NCI-H1694 (cell line): ENCODE measurements around the gene FAM53B.

ENCODE experiments used
- DNase-seq: peaks from one replicate; lab custom pipeline; 2025; lab: John Stamatoyannopoulos, UW

Gene FAM53B

DNA sequence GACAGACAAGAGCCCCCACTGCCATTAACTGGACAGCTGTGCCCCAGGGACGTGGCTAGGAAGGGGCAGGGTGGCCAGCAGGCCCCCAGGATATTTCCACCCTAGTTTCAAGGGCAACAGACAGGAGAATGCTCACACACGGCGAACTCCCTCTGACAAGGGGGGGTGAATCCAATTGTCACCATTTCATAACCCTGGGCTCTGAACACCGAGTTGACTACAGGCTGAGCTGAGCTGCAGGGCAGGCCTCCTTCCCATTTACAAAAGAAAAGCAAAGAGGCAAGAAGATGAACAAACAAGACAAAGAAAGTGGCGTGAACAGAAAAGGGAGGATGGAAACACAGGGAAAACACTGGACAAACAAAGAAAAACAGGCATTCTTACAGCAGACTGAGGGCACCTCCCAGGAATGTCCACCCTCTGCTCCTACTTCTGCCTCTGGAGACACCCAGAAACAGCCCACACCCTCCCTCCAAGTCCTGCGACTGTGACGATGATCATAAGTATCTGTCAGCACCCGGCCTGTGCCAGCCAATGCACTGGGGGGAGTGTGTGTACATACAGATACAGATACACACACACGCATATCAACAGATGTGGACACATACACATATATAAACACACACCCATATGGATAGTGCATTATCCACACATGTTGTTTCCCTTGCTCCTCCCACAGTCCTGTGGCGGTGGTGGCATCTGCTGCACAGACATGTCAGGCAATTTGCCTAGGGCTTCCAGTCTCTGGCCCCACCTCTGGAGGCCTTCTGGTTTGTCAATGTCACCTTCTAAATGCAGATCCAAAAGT lies 66.2 kb downstream of the FAM53B start:
- DNase-seq: peak; percentile 45

GRCh38 chr10:124677293-124677699 lies 66.9 kb downstream of the FAM53B start:
- no peak for DNase-seq

GRCh38 chr10:124676416-124677062 lies 67.6 kb downstream of the FAM53B start:
- no peak for DNase-seq

- DNase-seq: no peak
Observed at GRCh38 chr10:124675824-124676223, 68.4 kb downstream of the FAM53B start.

DNA sequence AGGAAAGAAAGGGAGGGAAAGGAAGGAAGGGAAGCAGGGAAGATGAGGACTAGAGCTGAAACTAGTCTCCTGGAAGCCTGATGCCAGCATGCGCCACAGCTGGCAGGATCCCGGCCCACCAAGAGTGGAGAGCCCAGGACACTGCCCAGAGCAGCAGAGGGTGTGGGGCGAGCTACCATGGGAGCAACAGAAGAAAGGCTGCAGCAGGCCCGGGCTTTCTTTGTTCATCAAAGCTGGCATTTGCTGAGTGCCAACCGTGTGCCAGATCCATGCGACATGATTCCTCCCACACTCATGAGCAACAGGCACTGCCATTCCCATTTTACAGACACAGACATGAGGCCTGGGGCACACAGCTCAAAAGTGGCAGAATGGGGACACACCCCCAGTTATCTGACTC lies 68.9 kb downstream of the FAM53B start:
- DNase-seq: no peak

DNA sequence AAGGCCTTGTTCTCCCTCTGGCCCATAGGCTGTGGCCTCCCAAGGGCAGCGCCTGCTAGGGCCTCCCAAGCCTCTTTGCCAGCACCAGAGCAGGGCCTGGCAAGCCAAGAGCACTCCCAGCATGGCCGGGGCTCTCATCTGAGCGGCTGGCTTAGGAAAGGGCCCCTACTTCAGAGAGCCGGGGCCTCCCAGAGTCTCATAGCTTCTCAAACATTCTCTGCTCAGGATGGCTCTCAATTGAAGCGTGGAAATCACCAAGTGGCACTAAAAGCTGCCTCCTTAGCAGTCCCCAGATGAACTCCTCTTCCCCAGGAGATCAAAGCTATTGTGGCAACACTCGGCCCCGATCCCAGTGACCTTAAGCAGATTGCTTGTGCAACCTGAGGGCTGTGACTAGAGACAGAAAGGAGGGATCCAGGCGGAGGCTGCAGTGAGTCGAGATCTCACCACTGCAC lies 69.4 kb downstream of the FAM53B start:
- DNase-seq: no peak

- DNase-seq: no peak
Observed at GRCh38 chr10:124672181-124672638, 72.0 kb downstream of the FAM53B start.

- DNase-seq: no peak
Observed at GRCh38 chr10:124671486-124672075, 72.6 kb downstream of the FAM53B start.

DNA sequence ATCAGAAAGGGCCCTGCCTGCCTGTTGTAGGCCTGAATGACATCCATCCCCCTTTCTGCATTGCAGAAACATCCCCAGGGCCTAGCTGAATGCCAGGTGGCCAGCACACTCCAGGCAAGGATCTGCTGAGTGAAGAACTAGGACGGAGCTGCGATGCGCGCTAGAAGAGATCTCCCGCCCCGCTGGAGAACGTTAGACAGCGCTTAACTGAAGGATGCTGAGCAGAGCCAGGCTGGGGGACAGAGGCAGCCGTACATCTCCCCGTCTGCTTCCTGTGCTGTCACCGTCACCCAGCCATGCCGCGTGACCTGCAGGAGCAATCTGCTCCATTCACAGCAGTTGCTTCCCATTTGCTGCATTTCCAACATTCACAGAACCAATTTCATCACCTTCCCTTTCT lies 73.3 kb downstream of the FAM53B start:
- no peak for DNase-seq

- no peak for DNase-seq
Observed at GRCh38 chr10:124669824-124670654, 74.1 kb downstream of the FAM53B start.

DNA sequence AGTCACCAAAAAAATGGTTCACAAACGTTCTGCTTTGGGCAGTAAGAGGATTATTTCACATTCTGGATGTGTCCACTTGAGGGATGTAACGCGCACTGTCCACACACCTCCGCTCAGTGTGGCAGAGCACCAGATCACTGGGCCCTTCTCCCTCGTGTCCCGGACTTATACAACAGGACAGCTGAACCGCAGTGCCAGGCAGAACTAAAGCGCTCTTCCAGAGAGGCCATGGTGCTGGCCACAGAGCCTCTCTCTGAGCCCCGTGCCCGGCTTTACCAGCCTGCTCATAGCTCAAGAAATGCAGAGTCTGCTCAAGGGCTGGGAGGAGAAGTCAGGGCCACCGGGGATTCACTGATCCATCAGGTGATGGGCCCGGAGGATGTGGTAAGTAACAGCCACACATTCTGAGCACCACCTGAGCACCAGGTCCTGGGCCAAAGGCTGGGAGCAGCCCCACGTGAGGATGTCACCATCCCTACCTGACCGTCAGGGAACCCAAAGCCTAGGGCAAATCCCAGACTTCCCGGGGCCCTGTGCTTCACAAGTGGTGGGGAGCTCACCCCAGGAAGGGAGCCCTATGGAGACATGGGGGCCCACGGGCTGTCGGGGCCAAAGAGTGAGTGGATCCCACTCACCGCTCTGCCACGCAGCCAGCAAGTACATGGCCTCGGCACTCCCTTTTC lies 74.9 kb downstream of the FAM53B start:
- DNase-seq: no peak

GRCh38 chr10:124668517-124669051 lies 75.6 kb downstream of the FAM53B start:
- no peak for DNase-seq

- no peak for DNase-seq
Observed at GRCh38 chr10:124667425-124668345, 76.5 kb downstream of the FAM53B start.

DNA sequence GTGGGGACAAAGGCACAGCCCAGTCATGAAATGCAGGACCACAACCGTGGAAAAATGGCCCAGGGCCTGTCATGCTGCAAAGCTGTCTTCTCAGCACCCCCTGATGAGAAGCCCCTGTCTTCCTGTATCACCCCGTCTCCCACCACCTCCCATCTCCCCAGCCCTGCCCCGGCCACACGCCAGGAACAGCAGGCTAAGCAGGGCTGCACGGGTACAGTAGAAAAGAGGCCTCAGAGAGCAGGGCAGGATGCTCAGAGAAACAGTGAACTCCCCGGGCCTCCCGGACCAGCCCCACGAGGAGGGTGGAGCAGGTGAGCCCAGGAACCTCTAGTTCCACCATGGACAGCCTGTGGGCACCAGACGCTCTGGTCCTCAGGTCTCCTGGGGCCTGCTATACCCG lies 77.7 kb downstream of the FAM53B start:
- DNase-seq: no peak

GRCh38 chr10:124665980-124666379 lies 78.2 kb downstream of the FAM53B start:
- no peak for DNase-seq

DNA sequence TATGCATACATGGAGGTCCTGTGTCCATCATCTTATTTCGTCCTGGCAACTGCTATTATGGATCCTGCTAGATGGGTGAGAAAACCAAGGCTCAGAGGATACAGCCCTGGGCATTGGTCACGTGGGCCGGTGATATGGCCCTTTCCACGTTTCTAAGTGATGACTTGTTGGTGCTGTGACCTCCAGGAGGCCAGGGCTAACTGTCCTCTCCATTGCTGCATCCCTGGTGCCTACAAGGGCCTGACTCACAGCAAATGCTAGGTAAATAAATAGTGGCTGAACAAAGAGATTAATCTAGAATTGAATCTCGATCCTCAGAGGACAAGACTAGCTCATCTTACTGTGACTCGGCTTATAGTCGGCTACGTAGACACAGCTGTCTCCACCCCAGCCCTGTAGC lies 78.6 kb downstream of the FAM53B start:
- no peak for DNase-seq

GRCh38 chr10:124665091-124665490 lies 79.1 kb downstream of the FAM53B start:
- DNase-seq: no peak

GRCh38 chr10:124663766-124664360 lies 80.3 kb downstream of the FAM53B start:
- no peak for DNase-seq

- DNase-seq: no peak
Observed at GRCh38 chr10:124663228-124663627, 81.0 kb downstream of the FAM53B start.
